Measurements from ENCODE around the gene SLC6A7. TPM values are rescaled to one million over a fixed set of nuclear protein-coding genes. Genes with fewer than 3 reads are reported as not detected.

SLC6A7 gene
- total RNA-seq, 1 donor from 2014 or later: 10.8 TPM

Other genes starting within 250 kb of the SLC6A7 start
- gene PDE6A, start 245.3 kb upstream of the SLC6A7 start, total RNA-seq (ENCODE audit: insufficient read depth, low replicate concordance): 5.3 TPM
- gene SLC26A2, start 229.3 kb upstream of the SLC6A7 start, total RNA-seq (ENCODE audit: insufficient read depth, low replicate concordance): 32.5 TPM
- 4.3 TPM for gene TIGD6, start 189.4 kb upstream of the SLC6A7 start, total RNA-seq (ENCODE audit: insufficient read depth, low replicate concordance)
- gene HMGXB3, start 189.3 kb upstream of the SLC6A7 start, total RNA-seq (ENCODE audit: insufficient read depth, low replicate concordance): 16.4 TPM
- gene CSF1R, start 103.5 kb upstream of the SLC6A7 start, total RNA-seq (ENCODE audit: insufficient read depth, low replicate concordance): 48.9 TPM
- 223 TPM for gene PDGFRB, start 34.2 kb upstream of the SLC6A7 start, total RNA-seq (ENCODE audit: insufficient read depth, low replicate concordance)
- 2.4 TPM for gene CDX1, start 23.3 kb upstream of the SLC6A7 start, total RNA-seq (ENCODE audit: insufficient read depth, low replicate concordance)
- 5.8 TPM for gene CAMK2A, start 99.7 kb downstream of the SLC6A7 start, total RNA-seq (ENCODE audit: insufficient read depth, low replicate concordance)
- 15.9 TPM for gene ARSI, start 112.8 kb downstream of the SLC6A7 start, total RNA-seq (ENCODE audit: insufficient read depth, low replicate concordance)
- gene TCOF1, start 167.6 kb downstream of the SLC6A7 start, total RNA-seq (ENCODE audit: insufficient read depth, low replicate concordance): 8.4 TPM
- 31.1 TPM for gene CD74, start 222.8 kb downstream of the SLC6A7 start, total RNA-seq (ENCODE audit: insufficient read depth, low replicate concordance)

Data from umbilical cord (tissue), 1 donor.